Prostate gland (tissue), 2 donors: ENCODE measurements around the gene FUCA1.

ENCODE experiments used
- CTCF ChIP-seq, 4 experiments: fragments of 200-600 bp in 2 of 4; fragments of 450-650 bp in 2 of 4; sonication (generic) in 2 of 4; IDR thresholded peaks; 1 replicate in 3 of 4; 2 replicates in 1 of 4; pipeline ENCODE4 v1.5.1; 2016 to 2019; ENCODE audit warnings: antibody characterized with exemption in 4 of 4, mild to moderate bottlenecking in 2 of 4, moderate library complexity in 2 of 4
- POLR2A ChIP-seq: fragments of 450-650 bp; IDR thresholded peaks from one replicate; pipeline ENCODE4 v1.6.1; 2016; ENCODE audit warnings: antibody characterized with exemption, mild to moderate bottlenecking
- POLR2AphosphoS5 ChIP-seq: sonication (generic); formaldehyde crosslinking; IDR thresholded peaks from one replicate; pipeline ENCODE4 v1.6.1; 2017; ENCODE audit warnings: antibody characterized with exemption

GRCh38 chr1:23837908-23838307 lies 30.2 kb downstream of the FUCA1 start:
- TF ChIP-seq POLR2A (no peak), CTCF (IDR thresholded peaks at IDR 0.05) (no peak), POLR2AphosphoS5 (no peak)
